ENCODE results near the gene PRKRA. TPM values are rescaled to one million over a fixed set of nuclear protein-coding genes. Genes with fewer than 3 reads are reported as not detected.

Gene PRKRA
- total and polyA plus RNA-seq, 9 of the 15 experiments (the other 6 are each of a cell fraction or from before 2014, with no cell fraction given) = 14.1 to 78.1 (median 52.3) TPM

- TF ChIP-seq ATF3 (IDR thresholded peaks at IDR 0.05) (no peak), ATF3 (CRISPR knock-in tag; conservative IDR thresholded peaks at IDR 0.05) (0 out of 2 replicates have a peak, but pooled peaks have one; percentile 19), ZFP36 (IDR thresholded peaks at IDR 0.05; ENCODE audit: low read depth, low read length, partially characterized antibody) (no peak), STAT5A (IDR thresholded peaks at IDR 0.05; ENCODE audit: borderline replicate concordance, low read length) (no peak), TCFL5 (CRISPR knock-in tag; conservative IDR thresholded peaks at IDR 0.05) (no peak), ZNF311 (CRISPR knock-in tag; IDR thresholded peaks at IDR 0.05) (no peak; the same call in 1 of the 2 replicates), ZNF695 (CRISPR knock-in tag; IDR thresholded peaks at IDR 0.05) (no peak), NCOA2 (IDR thresholded peaks at IDR 0.05; ENCODE audit: partially characterized antibody in 2 of 2) (no peak), PHB (CRISPR knock-in tag; IDR thresholded peaks at IDR 0.05) (no peak), ZNF57 (CRISPR knock-in tag; IDR thresholded peaks at IDR 0.05) (no peak), RFX1 (IDR thresholded peaks at IDR 0.05) (no peak), EZH2 (IDR thresholded peaks at IDR 0.05; ENCODE audit: borderline replicate concordance, low read depth, low read length) (no peak), TAL1 (IDR thresholded peaks at IDR 0.05) (no peak), SREBF2 (CRISPR knock-in tag; IDR thresholded peaks at IDR 0.05) (0 out of 2 replicates have a peak, but pooled peaks have one; percentile 95), MBD2 (IDR thresholded peaks at IDR 0.05; ENCODE audit: borderline replicate concordance, low read depth) (peak; percentile 19; the same call in 1 of the 2 replicates), ZSCAN29 (IDR thresholded peaks at IDR 0.05) (peak; percentile 66; the same call in 1 of the 2 replicates), ZNF134 (CRISPR knock-in tag; conservative IDR thresholded peaks at IDR 0.05) (no peak), ZNF121 (CRISPR knock-in tag; conservative IDR thresholded peaks at IDR 0.05) (no peak), LCOR (CRISPR knock-in tag; IDR thresholded peaks at IDR 0.05) (peak; percentile 57; the same call in 1 of the 2 replicates), PRMT5 (CRISPR knock-in tag; IDR thresholded peaks at IDR 0.05) (no peak), ZNF184 (CRISPR knock-in tag; IDR thresholded peaks at IDR 0.05) (no peak), ZNF41 (CRISPR knock-in tag; conservative IDR thresholded peaks at IDR 0.05) (no peak), NFE2 (IDR thresholded peaks at IDR 0.05; ENCODE audit: low read depth) (no peak), NFATC3 (IDR thresholded peaks at IDR 0.05) (peak; percentile 29; the same call in 1 of the 2 replicates), E2F5 (CRISPR knock-in tag; IDR thresholded peaks at IDR 0.05) (no peak), ZNF699 (CRISPR knock-in tag; IDR thresholded peaks at IDR 0.05; ENCODE audit: insufficient replicate concordance) (no peak)
- TF ChIP-seq, protein P1, sequence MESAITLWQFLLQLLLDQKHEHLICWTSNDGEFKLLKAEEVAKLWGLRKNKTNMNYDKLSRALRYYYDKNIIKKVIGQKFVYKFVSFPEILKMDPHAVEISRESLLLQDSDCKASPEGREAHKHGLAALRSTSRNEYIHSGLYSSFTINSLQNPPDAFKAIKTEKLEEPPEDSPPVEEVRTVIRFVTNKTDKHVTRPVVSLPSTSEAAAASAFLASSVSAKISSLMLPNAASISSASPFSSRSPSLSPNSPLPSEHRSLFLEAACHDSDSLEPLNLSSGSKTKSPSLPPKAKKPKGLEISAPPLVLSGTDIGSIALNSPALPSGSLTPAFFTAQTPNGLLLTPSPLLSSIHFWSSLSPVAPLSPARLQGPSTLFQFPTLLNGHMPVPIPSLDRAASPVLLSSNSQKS (CRISPR knock-in tag; IDR thresholded peaks at IDR 0.05) = no peak; the same call in 1 of the 2 replicates
- TF ChIP-seq, protein P2, sequence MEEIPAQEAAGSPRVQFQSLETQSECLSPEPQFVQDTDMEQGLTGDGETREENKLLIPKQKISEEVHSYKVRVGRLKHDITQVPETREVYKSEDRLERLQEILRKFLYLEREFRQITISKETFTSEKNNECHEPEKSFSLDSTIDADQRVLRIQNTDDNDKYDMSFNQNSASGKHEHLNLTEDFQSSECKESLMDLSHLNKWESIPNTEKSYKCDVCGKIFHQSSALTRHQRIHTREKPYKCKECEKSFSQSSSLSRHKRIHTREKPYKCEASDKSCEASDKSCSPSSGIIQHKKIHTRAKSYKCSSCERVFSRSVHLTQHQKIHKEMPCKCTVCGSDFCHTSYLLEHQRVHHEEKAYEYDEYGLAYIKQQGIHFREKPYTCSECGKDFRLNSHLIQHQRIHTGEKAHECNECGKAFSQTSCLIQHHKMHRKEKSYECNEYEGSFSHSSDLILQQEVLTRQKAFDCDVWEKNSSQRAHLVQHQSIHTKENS (CRISPR knock-in tag; IDR thresholded peaks at IDR 0.05) = no peak
Observed at GRCh38 chr2:178478439-178479274, 27.7 kb upstream of the PRKRA start, which contains the start of gene FKBP7 (continued).

Measured in K562 (cell line).